NCI-H2227 (cell line): Measurements from ENCODE around the gene GCAT.

ENCODE experiments used
- DNase-seq: peaks from one replicate; lab custom pipeline; 2025; ENCODE audit not compliant: unreplicated experiment; lab: John Stamatoyannopoulos, UW

GCAT gene

GRCh38 chr22:37807410-37808293, at the start of gene GCAT:
GCAT (plus strand) TSS chr22:37807934; CDS start chr22:37807968, 34 bp downstream.
- DNase-seq: peak; percentile 93

GRCh38 chr22:37758694-37759093, 49.0 kb upstream of the GCAT start:
- no peak for DNase-seq

GRCh38 chr22:37759281-37759680, 48.5 kb upstream of the GCAT start:
- DNase-seq: no peak

- DNase-seq: no peak
Observed at GRCh38 chr22:37760152-37760551, 47.6 kb upstream of the GCAT start.

GRCh38 chr22:37762389-37762836, 45.3 kb upstream of the GCAT start:
- DNase-seq: no peak

- DNase-seq: no peak
Observed at GRCh38 chr22:37763012-37763411, 44.7 kb upstream of the GCAT start.

GRCh38 chr22:37763652-37764051, 44.1 kb upstream of the GCAT start:
- no peak for DNase-seq

- no peak for DNase-seq
Observed at GRCh38 chr22:37764622-37765021, 43.1 kb upstream of the GCAT start.

GRCh38 chr22:37765498-37765897, 42.2 kb upstream of the GCAT start:
- no peak for DNase-seq

GRCh38 chr22:37765953-37766576, 41.7 kb upstream of the GCAT start:
- no peak for DNase-seq

GRCh38 chr22:37768273-37768672, 39.5 kb upstream of the GCAT start:
- DNase-seq: no peak

GRCh38 chr22:37769056-37769455, 38.7 kb upstream of the GCAT start:
- DNase-seq: no peak

GRCh38 chr22:37771081-37771480, 36.7 kb upstream of the GCAT start:
- no peak for DNase-seq

- no peak for DNase-seq
Observed at GRCh38 chr22:37771702-37772427, 35.9 kb upstream of the GCAT start.

- no peak for DNase-seq
Observed at GRCh38 chr22:37774728-37775127, 33.0 kb upstream of the GCAT start.

GRCh38 chr22:37775785-37776638, 31.7 kb upstream of the GCAT start:
- no peak for DNase-seq

GRCh38 chr22:37776639-37777005, 31.1 kb upstream of the GCAT start:
- no peak for DNase-seq

GRCh38 chr22:37777122-37777687, 30.5 kb upstream of the GCAT start:
- DNase-seq: no peak

- no peak for DNase-seq
Observed at GRCh38 chr22:37778370-37779009, 29.2 kb upstream of the GCAT start.

GRCh38 chr22:37781434-37782059, 26.2 kb upstream of the GCAT start:
- DNase-seq: no peak
